ENCODE results near the gene NRP2. TPM values are rescaled to one million over a fixed set of nuclear protein-coding genes. Genes with fewer than 3 reads are reported as not detected.

The NRP2 gene
- polyA plus RNA-seq, 2 of the 4 experiments (the other 2 are of a cell fraction), result 144 to 159 TPM

DNA sequence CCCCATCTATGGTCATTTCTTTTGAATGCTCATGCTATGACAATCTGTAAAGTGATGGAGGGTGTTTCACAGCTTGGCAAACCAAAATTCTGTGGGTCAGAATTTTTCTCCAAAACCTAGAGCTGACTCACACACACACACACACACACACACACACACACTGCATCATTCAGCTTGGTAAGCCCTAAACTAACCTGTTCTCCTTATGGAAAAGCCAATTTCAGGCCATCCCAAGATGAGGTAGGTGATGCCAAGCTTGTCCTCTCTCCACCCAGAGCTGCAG, 45.0 kb upstream of the NRP2 start:
- FAIRE-seq (no peak), ATAC-seq (no peak)
- H3K27ac ChIP-seq, result no peak overlapping the region

DNA sequence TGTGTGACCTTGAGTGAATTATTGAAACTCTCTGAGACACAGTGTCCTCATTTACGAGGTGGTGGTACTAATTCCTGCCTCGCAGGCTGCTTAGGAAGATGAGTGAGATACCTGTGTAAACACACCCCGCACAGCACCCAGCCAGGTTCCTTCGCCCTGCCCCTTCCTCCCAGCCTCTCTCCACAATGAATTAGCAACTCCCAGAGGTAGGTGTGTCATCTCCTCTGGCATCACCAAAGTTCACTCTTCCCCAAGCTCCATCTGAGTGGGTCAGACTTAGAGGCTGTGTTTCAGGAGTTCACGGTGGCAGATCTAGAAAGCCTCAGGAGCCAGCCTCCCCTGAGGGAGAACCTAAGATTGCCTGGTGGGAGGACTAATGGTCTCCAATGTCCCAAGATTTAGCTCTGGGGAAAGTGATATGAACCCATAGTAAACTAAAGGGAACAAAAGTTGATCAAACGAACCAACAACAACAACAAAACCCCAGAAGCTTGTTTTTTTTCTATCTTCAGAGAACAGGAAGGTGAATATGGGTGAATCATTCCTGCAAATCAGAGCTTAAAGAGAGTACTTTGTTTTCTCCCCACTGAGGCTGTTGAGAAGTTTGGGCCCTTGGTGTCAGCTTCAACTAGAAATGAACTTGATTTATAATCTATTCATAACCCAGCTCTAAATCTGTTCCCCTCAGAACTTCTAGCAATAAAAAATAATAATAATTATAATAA, 44.4 kb upstream of the NRP2 start:
- CTCF ChIA-PET, result interaction anchor here (0.6 to 1.3 kb wide), 3 partner anchors 12 to 1565 kb away, joined by 3 to 6 read pairs (median 3); no protein-coding TSS in a partner anchor
- no peak for TF ChIP-seq MAFK (IDR thresholded peaks at IDR 0.05; ENCODE audit: partially characterized antibody)
- no peak for TF ChIP-seq NR3C1 (IDR thresholded peaks at IDR 0.05)
- TF ChIP-seq, protein P1, sequence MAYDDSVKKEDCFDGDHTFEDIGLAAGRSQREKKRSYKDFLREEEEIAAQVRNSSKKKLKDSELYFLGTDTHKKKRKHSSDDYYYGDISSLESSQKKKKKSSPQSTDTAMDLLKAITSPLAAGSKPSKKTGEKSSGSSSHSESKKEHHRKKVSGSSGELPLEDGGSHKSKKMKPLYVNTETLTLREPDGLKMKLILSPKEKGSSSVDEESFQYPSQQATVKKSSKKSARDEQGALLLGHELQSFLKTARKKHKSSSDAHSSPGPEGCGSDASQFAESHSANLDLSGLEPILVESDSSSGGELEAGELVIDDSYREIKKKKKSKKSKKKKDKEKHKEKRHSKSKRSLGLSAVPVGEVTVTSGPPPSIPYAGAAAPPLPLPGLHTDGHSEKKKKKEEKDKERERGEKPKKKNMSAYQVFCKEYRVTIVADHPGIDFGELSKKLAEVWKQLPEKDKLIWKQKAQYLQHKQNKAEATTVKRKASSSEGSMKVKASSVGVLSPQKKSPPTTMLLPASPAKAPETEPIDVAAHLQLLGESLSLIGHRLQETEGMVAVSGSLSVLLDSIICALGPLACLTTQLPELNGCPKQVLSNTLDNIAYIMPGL (CRISPR knock-in tag; IDR thresholded peaks at IDR 0.05; ENCODE audit: borderline replicate concordance), result no peak
- no peak for TF ChIP-seq EHF (CRISPR knock-in tag; IDR thresholded peaks at IDR 0.05)
- no peak for TF ChIP-seq HEYL (CRISPR knock-in tag; IDR thresholded peaks at IDR 0.05)
- TF ChIP-seq EP300 (IDR thresholded peaks at IDR 0.05), result no peak
- TF ChIP-seq JUNB (IDR thresholded peaks at IDR 0.05), result no peak
- no peak for TF ChIP-seq RNF2 (IDR thresholded peaks at IDR 0.05; ENCODE audit: borderline replicate concordance, low read depth)
- no peak for TF ChIP-seq SMC3 (IDR thresholded peaks at IDR 0.05)
- TF ChIP-seq ZC3H11A (IDR thresholded peaks at IDR 0.05), result no peak
- no peak for TF ChIP-seq CHD4 (IDR thresholded peaks at IDR 0.05; ENCODE audit: borderline replicate concordance)
- no peak for TF ChIP-seq EHMT2 (IDR thresholded peaks at IDR 0.05; ENCODE audit: low read depth)
- TF ChIP-seq, protein P2, sequence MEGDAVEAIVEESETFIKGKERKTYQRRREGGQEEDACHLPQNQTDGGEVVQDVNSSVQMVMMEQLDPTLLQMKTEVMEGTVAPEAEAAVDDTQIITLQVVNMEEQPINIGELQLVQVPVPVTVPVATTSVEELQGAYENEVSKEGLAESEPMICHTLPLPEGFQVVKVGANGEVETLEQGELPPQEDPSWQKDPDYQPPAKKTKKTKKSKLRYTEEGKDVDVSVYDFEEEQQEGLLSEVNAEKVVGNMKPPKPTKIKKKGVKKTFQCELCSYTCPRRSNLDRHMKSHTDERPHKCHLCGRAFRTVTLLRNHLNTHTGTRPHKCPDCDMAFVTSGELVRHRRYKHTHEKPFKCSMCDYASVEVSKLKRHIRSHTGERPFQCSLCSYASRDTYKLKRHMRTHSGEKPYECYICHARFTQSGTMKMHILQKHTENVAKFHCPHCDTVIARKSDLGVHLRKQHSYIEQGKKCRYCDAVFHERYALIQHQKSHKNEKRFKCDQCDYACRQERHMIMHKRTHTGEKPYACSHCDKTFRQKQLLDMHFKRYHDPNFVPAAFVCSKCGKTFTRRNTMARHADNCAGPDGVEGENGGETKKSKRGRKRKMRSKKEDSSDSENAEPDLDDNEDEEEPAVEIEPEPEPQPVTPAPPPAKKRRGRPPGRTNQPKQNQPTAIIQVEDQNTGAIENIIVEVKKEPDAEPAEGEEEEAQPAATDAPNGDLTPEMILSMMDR (IDR thresholded peaks at IDR 0.05), result no peak
- TF ChIP-seq CEBPB (IDR thresholded peaks at IDR 0.05), result no peak
- no peak for TF ChIP-seq MYC (IDR thresholded peaks at IDR 0.05; ENCODE audit: borderline replicate concordance, low read length)
- TF ChIP-seq JUN (IDR thresholded peaks at IDR 0.05), result no peak
- no peak for TF ChIP-seq HOXB13 (CRISPR knock-in tag; IDR thresholded peaks at IDR 0.05; ENCODE audit: low read depth)

More for the DNA sequence above, 45.0 kb upstream of the NRP2 start:
- no peak for DNase-seq (ENCODE audit: low read depth in 1 of 2, low spot score in 1 of 2)
- ChIA-PET CTCF (interaction anchor here (0.6 to 1.3 kb wide), 4 partner anchors 9 to 1565 kb away, joined by 3 to 6 read pairs (median 3); no protein-coding TSS in a partner anchor), POLR2A (no interaction called here)
- no peaks in the 10 kb centered on the region for H3K9me3 ChIP-seq
- H3K4me3 ChIP-seq, result no peak overlapping the region
- TF ChIP-seq TFCP2L1 (CRISPR knock-in tag; IDR thresholded peaks at IDR 0.05) (no peak), RCOR1 (IDR thresholded peaks at IDR 0.05; ENCODE audit: low read depth, low read length) (no peak), HOXA7 (CRISPR knock-in tag; IDR thresholded peaks at IDR 0.05) (no peak), HDAC2 (IDR thresholded peaks at IDR 0.05) (no peak), KDM5A (IDR thresholded peaks at IDR 0.05) (no peak), SMC3 (IDR thresholded peaks at IDR 0.05) (no peak), RAD21 (conservative IDR thresholded peaks at IDR 0.05 in 1 of 2, IDR thresholded peaks at IDR 0.05 in 1 of 2) (no peak), RARB (CRISPR knock-in tag; IDR thresholded peaks at IDR 0.05) (no peak), MAZ (IDR thresholded peaks at IDR 0.05; ENCODE audit: borderline replicate concordance, low read depth, low read length) (no peak), FOSB (CRISPR knock-in tag; IDR thresholded peaks at IDR 0.05) (no peak), BHLHE40 (IDR thresholded peaks at IDR 0.05; ENCODE audit: low read depth, low read length) (no peak), MAFK (IDR thresholded peaks at IDR 0.05; ENCODE audit: partially characterized antibody) (no peak), JUN (IDR thresholded peaks at IDR 0.05) (no peak)
- TF ChIP-seq, protein P3, sequence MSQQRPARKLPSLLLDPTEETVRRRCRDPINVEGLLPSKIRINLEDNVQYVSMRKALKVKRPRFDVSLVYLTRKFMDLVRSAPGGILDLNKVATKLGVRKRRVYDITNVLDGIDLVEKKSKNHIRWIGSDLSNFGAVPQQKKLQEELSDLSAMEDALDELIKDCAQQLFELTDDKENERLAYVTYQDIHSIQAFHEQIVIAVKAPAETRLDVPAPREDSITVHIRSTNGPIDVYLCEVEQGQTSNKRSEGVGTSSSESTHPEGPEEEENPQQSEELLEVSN (IDR thresholded peaks at IDR 0.05; ENCODE audit: borderline replicate concordance, low read depth), result no peak
- TF ChIP-seq, protein P2 (IDR thresholded peaks at IDR 0.05), result no peak
- TF ChIP-seq, protein P4, sequence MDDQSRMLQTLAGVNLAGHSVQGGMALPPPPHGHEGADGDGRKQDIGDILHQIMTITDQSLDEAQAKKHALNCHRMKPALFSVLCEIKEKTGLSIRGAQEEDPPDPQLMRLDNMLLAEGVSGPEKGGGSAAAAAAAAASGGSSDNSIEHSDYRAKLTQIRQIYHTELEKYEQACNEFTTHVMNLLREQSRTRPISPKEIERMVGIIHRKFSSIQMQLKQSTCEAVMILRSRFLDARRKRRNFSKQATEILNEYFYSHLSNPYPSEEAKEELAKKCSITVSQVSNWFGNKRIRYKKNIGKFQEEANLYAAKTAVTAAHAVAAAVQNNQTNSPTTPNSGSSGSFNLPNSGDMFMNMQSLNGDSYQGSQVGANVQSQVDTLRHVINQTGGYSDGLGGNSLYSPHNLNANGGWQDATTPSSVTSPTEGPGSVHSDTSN (IDR thresholded peaks at IDR 0.05), result no peak
- TF ChIP-seq, protein P5, sequence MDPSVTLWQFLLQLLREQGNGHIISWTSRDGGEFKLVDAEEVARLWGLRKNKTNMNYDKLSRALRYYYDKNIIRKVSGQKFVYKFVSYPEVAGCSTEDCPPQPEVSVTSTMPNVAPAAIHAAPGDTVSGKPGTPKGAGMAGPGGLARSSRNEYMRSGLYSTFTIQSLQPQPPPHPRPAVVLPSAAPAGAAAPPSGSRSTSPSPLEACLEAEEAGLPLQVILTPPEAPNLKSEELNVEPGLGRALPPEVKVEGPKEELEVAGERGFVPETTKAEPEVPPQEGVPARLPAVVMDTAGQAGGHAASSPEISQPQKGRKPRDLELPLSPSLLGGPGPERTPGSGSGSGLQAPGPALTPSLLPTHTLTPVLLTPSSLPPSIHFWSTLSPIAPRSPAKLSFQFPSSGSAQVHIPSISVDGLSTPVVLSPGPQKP (IDR thresholded peaks at IDR 0.05; ENCODE audit: low read depth, low read length), result no peak
- TF ChIP-seq, protein P6, sequence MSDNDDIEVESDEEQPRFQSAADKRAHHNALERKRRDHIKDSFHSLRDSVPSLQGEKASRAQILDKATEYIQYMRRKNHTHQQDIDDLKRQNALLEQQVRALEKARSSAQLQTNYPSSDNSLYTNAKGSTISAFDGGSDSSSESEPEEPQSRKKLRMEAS (IDR thresholded peaks at IDR 0.05), result no peak
- no peak overlapping the region for H3K4me2 ChIP-seq
- no peaks in the 10 kb centered on the region for H3K4me1 ChIP-seq

More for the DNA sequence above, 44.4 kb upstream of the NRP2 start:
- whole genome bisulfite sequencing (ENCODE audit: missing lambda C conversion rate), result 32% methylated on average over 6 of the region's 6 CpGs
- Histone ChIP-seq H3K27ac (no peak overlapping the region), H3K4me2 (no peak overlapping the region), H3K4me3 (no peak overlapping the region), H3K9me3 (no peaks in the 10 kb centered on the region), H3K4me1 (no peaks in the 10 kb centered on the region)
- DNase-seq (ENCODE audit: low read depth in 1 of 2, low spot score in 1 of 2) (no peak), ATAC-seq (no peak), FAIRE-seq (no peak)
- POLR2A ChIA-PET, result no interaction called here

Measured in A549 (cell line).